ENCODE data around the gene ATP11A. TPM values are rescaled to one million over a fixed set of nuclear protein-coding genes. Genes with fewer than 3 reads are reported as not detected.

Gene ATP11A
- total and polyA plus RNA-seq, 10 of the 15 experiments (the other 5 are each of a cell fraction or from before 2014, with no cell fraction given) = 1.4 to 69.6 (median 14.4) TPM

- H3K4me3 ChIP-seq = 0 out of 2 replicates have a peak overlapping the region, but pooled peaks have one; percentile 20
- H3K4me1 ChIP-seq (ENCODE audit: control insufficient read depth, insufficient read depth, low read length) = peaks cover 13% of the 10 kb centered on the region
- H3K36me3 ChIP-seq (ENCODE audit: control insufficient read depth in 2 of 2, insufficient read depth in 2 of 2, low read length in 1 of 2) = peaks cover 0 to 2% of the 10 kb centered on the region in 2 experiments; a peak in 2 of 4 replicates
- no peak overlapping the region for H3K27ac ChIP-seq (ENCODE audit: control insufficient read depth, insufficient read depth)
- BruUV-seq (replicated peaks) = no TSS peak
- no peaks in the 10 kb centered on the region for H3K27me3 ChIP-seq (replicated peaks in 1 of 2; ENCODE audit: control insufficient read depth in 2 of 2, insufficient read depth in 2 of 2, low read length in 1 of 2)
- ATAC-seq (no peak), FAIRE-seq (no peak), DNase-seq (ENCODE audit: low read depth, low spot score) (no peak)
- CTCF ChIA-PET = interaction anchor here (0.8 to 1.9 kb wide), 3 partner anchors 11 to 196 kb away, joined by 3 to 7 read pairs (median 3); no protein-coding TSS in a partner anchor
- RAD21 ChIA-PET (ENCODE audit: unreplicated experiment) = interaction anchor here (1.0 to 1.2 kb wide), 2 partner anchors 25 to 179 kb away, joined by 5 to 8 read pairs; no protein-coding TSS in a partner anchor
- intact Hi-C loops (cut with micrococcal nuclease; ENCODE audit: unreplicated experiment) = no loop called here
- in situ Hi-C loops (cut with MboI) = no loop called here
- H2AFZ ChIP-seq (ENCODE audit: control insufficient read depth, low read depth, low read length) = no peak overlapping the region
- H3K9ac ChIP-seq (ENCODE audit: control insufficient read depth, insufficient read depth, low read length) = no peak overlapping the region
- H3K9me3 ChIP-seq (replicated peaks; ENCODE audit: control insufficient read depth, insufficient read depth, low read length) = no peaks in the 10 kb centered on the region
- POLR2A ChIA-PET = interaction anchor here (1.2 kb wide), 1 partner anchor 132 kb away, joined by 3 read pairs; no protein-coding TSS in a partner anchor
- H4K20me1 ChIP-seq (ENCODE audit: control insufficient read depth, insufficient read depth) = 0 out of 2 replicates have a peak, but pooled peaks cover 3% of the 10 kb centered on the region
- SMC1A ChIA-PET (ENCODE audit: uncharacterized antibody, unreplicated experiment) = interaction anchor here (1.5 to 2.0 kb wide), 4 partner anchors 12 to 56 kb away, joined by 4 to 10 read pairs (median 5); no protein-coding TSS in a partner anchor
- peaks cover 58% of the 10 kb centered on the region for H3K79me2 ChIP-seq (ENCODE audit: control insufficient read depth, insufficient read depth, low read length)
- WGBS (ENCODE audit: insufficient coverage, insufficient replicate concordance, low lambda C conversion rate, missing lambda C conversion rate) = 82% methylated on average over 4 of the region's 4 CpGs
- TF ChIP-seq STAT3 (IDR thresholded peaks at IDR 0.05; ENCODE audit: low read depth, low read length) = no peak
- TF ChIP-seq EGR1 (IDR thresholded peaks at IDR 0.05; ENCODE audit: borderline replicate concordance in 1 of 2, low read depth in 2 of 2, low read length in 2 of 2) = no peak
- no peak for TF ChIP-seq CHD4 (IDR thresholded peaks at IDR 0.05)
- no peak for TF ChIP-seq RB1 (IDR thresholded peaks at IDR 0.05; ENCODE audit: borderline replicate concordance)
- no peak for TF ChIP-seq NR2C2 (IDR thresholded peaks at IDR 0.05; ENCODE audit: borderline replicate concordance, control insufficient read depth, insufficient read length, low read depth)
- TF ChIP-seq ZNF207 (IDR thresholded peaks at IDR 0.05; ENCODE audit: borderline replicate concordance) = no peak
- TF ChIP-seq MYC (IDR thresholded peaks at IDR 0.05; ENCODE audit: insufficient read depth, insufficient read length, insufficient replicate concordance, low read length, severe bottlenecking) = no peak
- TF ChIP-seq PKNOX1 (IDR thresholded peaks at IDR 0.05) = no peak
- TF ChIP-seq NR2C1 (IDR thresholded peaks at IDR 0.05) = no peak
- no peak for TF ChIP-seq NFYA (IDR thresholded peaks at IDR 0.05; ENCODE audit: borderline replicate concordance, low read depth, low read length)
- TF ChIP-seq RFX5 (IDR thresholded peaks at IDR 0.05; ENCODE audit: low read depth, low read length) = no peak
- no peak for TF ChIP-seq KLF5 (IDR thresholded peaks at IDR 0.05; ENCODE audit: partially characterized antibody)
- no peak for TF ChIP-seq IRF4 (IDR thresholded peaks at IDR 0.05; ENCODE audit: low read depth, low read length)
- no peak for TF ChIP-seq USF2 (IDR thresholded peaks at IDR 0.05; ENCODE audit: borderline replicate concordance, low read depth, low read length)
- TF ChIP-seq MTA2 (IDR thresholded peaks at IDR 0.05; ENCODE audit: low read depth) = no peak
- TF ChIP-seq SP1 (IDR thresholded peaks at IDR 0.05; ENCODE audit: low read depth, low read length) = no peak
- TF ChIP-seq FOS (IDR thresholded peaks at IDR 0.05; ENCODE audit: borderline replicate concordance, extremely low read depth, insufficient read length) = no peak
- TF ChIP-seq GATAD2B (conservative IDR thresholded peaks at IDR 0.05; ENCODE audit: low read depth) = no peak
- no peak for TF ChIP-seq TCF12 (IDR thresholded peaks at IDR 0.05; ENCODE audit: low read depth, low read length)
- no peak for TF ChIP-seq MXI1 (IDR thresholded peaks at IDR 0.05; ENCODE audit: low read depth, low read length)
- peak overlapping the region; percentile 5; the same call in 1 of the 2 replicates for H3K4me2 ChIP-seq (ENCODE audit: control insufficient read depth, insufficient read depth)
These were observed 5.3 kb downstream of the ATP11A start for GRCh38 chr13:112695121-112695520.

Measured in GM12878 (cell line).